Activated CD4-positive, alpha-beta memory T cell treated with anti-CD3 and anti-CD28 coated beads for 36 hours (primary cell): Measurements from ENCODE around the gene CLCN6. TPM values are rescaled to one million over a fixed set of nuclear protein-coding genes. Genes with fewer than 3 reads are reported as not detected.

Experiments used
- CTCF ChIA-PET: fragments of 350-600 bp; sonication (Branson Sonifier 250); formaldehyde crosslinking; loops from one replicate; lab custom pipeline; 2021; ENCODE audit warnings: antibody characterized with exemption, inconsistent platforms; lab: Charles Lee
- POLR2A ChIA-PET: fragments of 350-600 bp; sonication (Branson Sonifier 250); formaldehyde crosslinking; loops from one replicate; lab custom pipeline; 2021; ENCODE audit warnings: antibody characterized with exemption; lab: Charles Lee
- DNase-seq: peaks from one replicate; pipeline ENCODE4 v3.0.0-alpha.2; 2020
- H3K27ac Mint-ChIP-seq: one replicate; pipeline ENCODE4 v1.8.0; 2021; ENCODE audit warnings: mixed read lengths
- H3K27me3 Mint-ChIP-seq: one replicate; pipeline ENCODE4 v1.8.0; 2021; ENCODE audit warnings: mixed read lengths
- H3K36me3 Mint-ChIP-seq: one replicate; pipeline ENCODE4 v1.8.0; 2021; ENCODE audit warnings: mixed read lengths
- H3K4me1 Mint-ChIP-seq: one replicate; pipeline ENCODE4 v1.8.0; 2021; ENCODE audit warnings: low read depth, mixed read lengths
- H3K4me3 Mint-ChIP-seq: one replicate; pipeline ENCODE4 v1.8.0; 2021; ENCODE audit warnings: mild to moderate bottlenecking, mixed read lengths
- H3K9me3 Mint-ChIP-seq: one replicate; pipeline ENCODE4 v1.8.0; 2021; ENCODE audit warnings: mixed read lengths
- intact Hi-C: fragments of 100-400 bp; cut with micrococcal nuclease; formaldehyde crosslinking; loops from one replicate; pipeline ENCODE4 v1.15.1; 2023
- total RNA-seq, 2 experiments: library from RNA; stranded (reverse); gene quantifications; one replicate each; pipeline ENCODE4 v1.2.3, GENCODE V29; 2021

Gene CLCN6
- total RNA-seq, 2 experiments from 2014 or later, result 11.3 to 11.6 TPM

GRCh38 chr1:11856698-11857097 lies 50.7 kb downstream of the CLCN6 start:
- Mint-ChIP-seq H3K4me3 (no peak overlapping the region), H3K36me3 (no peaks in the 10 kb centered on the region), H3K27me3 (peaks cover 54% of the 10 kb centered on the region), H3K9me3 (no peaks in the 10 kb centered on the region), H3K27ac (no peak overlapping the region), H3K4me1 (no peaks in the 10 kb centered on the region)
- ChIA-PET CTCF (no interaction called here), POLR2A (no interaction called here)
- no peak for DNase-seq
- intact Hi-C loops, result no loop called here

DNA sequence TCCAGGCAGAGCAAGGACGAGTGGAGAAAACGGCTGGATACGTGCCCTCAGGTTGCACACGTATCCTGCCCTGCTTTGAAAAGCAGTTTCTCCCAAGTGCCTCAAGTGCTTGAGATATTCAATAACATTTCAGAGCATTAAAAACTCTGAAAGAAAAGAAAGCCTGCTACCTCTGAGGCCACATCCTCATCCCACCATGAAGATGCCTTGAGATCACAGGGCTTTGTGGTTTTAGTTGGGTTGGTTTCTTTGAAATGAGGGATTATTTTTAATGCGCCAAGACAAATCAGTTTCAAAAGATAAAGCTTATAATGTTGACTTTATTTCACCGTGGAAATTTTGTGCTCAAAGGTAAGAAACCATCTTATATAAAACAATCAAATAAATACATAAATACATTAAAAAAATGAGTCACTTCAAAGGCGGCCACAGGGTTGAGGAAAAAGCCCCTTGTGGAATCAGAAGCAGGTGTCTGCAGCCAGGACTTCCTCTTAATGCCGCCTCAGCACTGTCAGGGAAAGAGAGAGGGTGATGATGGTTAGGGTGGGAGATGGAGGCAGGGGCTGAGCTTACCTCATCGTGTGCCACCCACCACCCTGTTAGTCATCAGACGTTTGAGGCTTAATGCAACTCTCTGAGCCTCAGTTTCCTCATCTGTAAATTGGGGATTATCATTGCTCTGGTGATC lies 51.3 kb downstream of the CLCN6 start:
- Mint-ChIP-seq H3K4me3 (no peak overlapping the region), H3K36me3 (no peaks in the 10 kb centered on the region), H3K4me1 (no peaks in the 10 kb centered on the region), H3K27me3 (peaks cover 59% of the 10 kb centered on the region), H3K9me3 (no peaks in the 10 kb centered on the region), H3K27ac (no peak overlapping the region)
- ChIA-PET POLR2A (no interaction called here), CTCF (interaction anchor here (0.6 kb wide), 1 partner anchor 762 kb away, joined by 3 read pairs; no protein-coding TSS in a partner anchor)
- intact Hi-C loops, result no loop called here
- no peak for DNase-seq

GRCh38 chr1:11858158-11858557 lies 52.2 kb downstream of the CLCN6 start:
- POLR2A ChIA-PET, result no interaction called here
- DNase-seq, result no peak
- intact Hi-C loops, result no loop called here
- H3K4me1 Mint-ChIP-seq, result no peaks in the 10 kb centered on the region
- H3K27me3 Mint-ChIP-seq, result peaks cover 59% of the 10 kb centered on the region
- H3K9me3 Mint-ChIP-seq, result no peaks in the 10 kb centered on the region
- H3K4me3 Mint-ChIP-seq, result no peak overlapping the region
- no peaks in the 10 kb centered on the region for H3K36me3 Mint-ChIP-seq
- CTCF ChIA-PET, result no interaction called here
- no peak overlapping the region for H3K27ac Mint-ChIP-seq

GRCh38 chr1:11858613-11858967 lies 52.6 kb downstream of the CLCN6 start, which contains the start of gene NPPB:
Gene NPPB (minus strand): TSS chr1:11858945. CDS start chr1:11858833, 112 bp downstream.
- Mint-ChIP-seq H3K9me3 (no peaks in the 10 kb centered on the region), H3K4me1 (no peaks in the 10 kb centered on the region), H3K4me3 (no peak within 1 kb of the TSS), H3K36me3 (no peaks in the 10 kb centered on the region), H3K27me3 (peaks cover 56% of the 10 kb centered on the region), H3K27ac (no peak within 1 kb of the TSS)
- CTCF ChIA-PET, result no interaction called here
- intact Hi-C loops, result no loop called here
- DNase-seq, result no peak
- POLR2A ChIA-PET, result no interaction called here

DNA sequence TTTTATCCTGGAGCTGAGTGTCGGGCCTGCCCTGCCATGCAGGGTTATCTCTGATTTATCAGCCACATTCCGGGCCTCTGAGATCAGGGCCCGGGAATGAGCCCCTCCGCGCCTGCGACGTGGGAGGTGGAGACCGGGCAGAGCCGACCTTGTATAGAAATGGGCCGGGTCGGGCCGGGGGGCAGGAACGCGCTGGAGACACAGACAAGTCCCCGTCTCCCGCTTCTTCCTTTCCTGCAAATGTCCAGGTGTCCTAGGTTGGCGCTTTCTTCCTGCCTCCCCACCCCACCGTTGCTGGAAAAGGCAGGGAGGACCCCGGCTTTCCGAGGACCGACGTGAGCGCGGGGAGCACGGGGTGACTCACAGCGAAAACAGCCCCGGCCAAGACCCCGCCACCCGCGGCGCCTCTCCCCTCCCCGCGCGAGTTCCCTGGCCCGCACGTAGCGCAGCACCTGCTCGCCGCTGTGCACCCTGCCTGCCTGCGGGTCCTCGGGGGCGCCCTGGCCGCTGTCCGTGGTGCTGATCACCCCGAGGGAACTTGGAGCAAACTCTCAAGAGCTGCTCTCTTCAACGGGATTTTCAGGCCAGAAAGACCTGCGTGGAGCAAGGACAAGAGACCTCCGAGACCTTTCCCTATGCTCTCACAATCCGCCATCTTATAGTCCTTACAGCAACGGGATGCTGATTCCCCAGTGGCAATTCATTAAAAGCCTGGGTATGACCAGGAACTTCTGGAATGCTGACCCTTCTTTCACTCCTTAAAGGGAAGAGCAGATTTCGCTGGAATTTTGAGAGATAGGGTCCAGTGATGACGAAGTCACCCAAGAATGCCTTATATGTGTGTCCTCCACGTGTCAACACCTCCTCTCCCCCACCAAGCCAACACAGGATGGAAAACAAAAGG lies 53.2 kb downstream of the CLCN6 start:
- Mint-ChIP-seq H3K27me3 (peaks cover 55% of the 10 kb centered on the region), H3K4me3 (no peak overlapping the region), H3K36me3 (no peaks in the 10 kb centered on the region), H3K9me3 (no peaks in the 10 kb centered on the region), H3K27ac (no peak overlapping the region), H3K4me1 (no peaks in the 10 kb centered on the region)
- intact Hi-C loops, result no loop called here
- ChIA-PET POLR2A (interaction anchor here (0.6 kb wide), 1 partner anchor 37 kb away, joined by 4 read pairs; no protein-coding TSS in a partner anchor), CTCF (interaction anchor here (1.5 kb wide), 1 partner anchor 21 kb away, joined by 3 read pairs; no protein-coding TSS in a partner anchor)
- peak; percentile 73 for DNase-seq

- ChIA-PET POLR2A (interaction anchor here (0.6 kb wide), 1 partner anchor 36 kb away, joined by 4 read pairs; no protein-coding TSS in a partner anchor), CTCF (interaction anchor here (1.5 kb wide), 1 partner anchor 22 kb away, joined by 3 read pairs; no protein-coding TSS in a partner anchor)
- Mint-ChIP-seq H3K27ac (no peak overlapping the region), H3K36me3 (no peaks in the 10 kb centered on the region), H3K9me3 (no peaks in the 10 kb centered on the region), H3K27me3 (peaks cover 51% of the 10 kb centered on the region), H3K4me3 (no peak overlapping the region), H3K4me1 (no peaks in the 10 kb centered on the region)
- DNase-seq, result no peak
- intact Hi-C loops, result no loop called here
Observed at GRCh38 chr1:11860083-11860482, 54.1 kb downstream of the CLCN6 start.

GRCh38 chr1:11860587-11860986 lies 54.6 kb downstream of the CLCN6 start:
- Mint-ChIP-seq H3K4me3 (no peak overlapping the region), H3K9me3 (no peaks in the 10 kb centered on the region), H3K4me1 (no peaks in the 10 kb centered on the region), H3K27me3 (peaks cover 54% of the 10 kb centered on the region), H3K27ac (no peak overlapping the region), H3K36me3 (no peaks in the 10 kb centered on the region)
- DNase-seq, result no peak
- intact Hi-C loops, result no loop called here
- POLR2A ChIA-PET, result no interaction called here
- CTCF ChIA-PET, result interaction anchor here (0.6 to 1.5 kb wide), 3 partner anchors 10 to 74 kb away, joined by 3 to 4 read pairs (median 3); no protein-coding TSS in a partner anchor

DNA sequence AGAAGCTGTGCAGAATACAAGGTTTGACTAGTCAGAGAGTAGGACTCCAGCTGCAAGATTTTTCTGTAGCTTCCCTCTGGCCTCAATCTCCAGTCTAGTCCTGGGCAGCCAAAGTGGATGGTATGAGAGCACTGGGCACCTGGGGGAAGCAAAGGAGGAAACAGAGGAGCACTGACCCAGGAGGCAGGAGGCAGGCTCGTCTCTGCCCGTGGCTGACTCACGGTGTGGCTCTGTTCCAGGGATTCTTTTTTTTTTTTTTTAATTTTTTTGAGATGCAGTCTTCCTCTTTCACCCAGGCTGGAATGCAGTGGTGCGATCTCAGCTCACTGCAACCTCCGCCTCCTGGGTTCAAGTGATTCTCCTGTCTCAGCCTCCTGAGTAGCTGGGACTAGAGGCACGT lies 56.9 kb downstream of the CLCN6 start:
- CTCF ChIA-PET, result no interaction called here
- Mint-ChIP-seq H3K27me3 (peaks cover 41% of the 10 kb centered on the region), H3K9me3 (no peaks in the 10 kb centered on the region), H3K27ac (no peak overlapping the region), H3K36me3 (no peaks in the 10 kb centered on the region), H3K4me1 (no peaks in the 10 kb centered on the region), H3K4me3 (no peak overlapping the region)
- DNase-seq, result no peak
- intact Hi-C loops, result no loop called here
- POLR2A ChIA-PET, result no interaction called here

DNA sequence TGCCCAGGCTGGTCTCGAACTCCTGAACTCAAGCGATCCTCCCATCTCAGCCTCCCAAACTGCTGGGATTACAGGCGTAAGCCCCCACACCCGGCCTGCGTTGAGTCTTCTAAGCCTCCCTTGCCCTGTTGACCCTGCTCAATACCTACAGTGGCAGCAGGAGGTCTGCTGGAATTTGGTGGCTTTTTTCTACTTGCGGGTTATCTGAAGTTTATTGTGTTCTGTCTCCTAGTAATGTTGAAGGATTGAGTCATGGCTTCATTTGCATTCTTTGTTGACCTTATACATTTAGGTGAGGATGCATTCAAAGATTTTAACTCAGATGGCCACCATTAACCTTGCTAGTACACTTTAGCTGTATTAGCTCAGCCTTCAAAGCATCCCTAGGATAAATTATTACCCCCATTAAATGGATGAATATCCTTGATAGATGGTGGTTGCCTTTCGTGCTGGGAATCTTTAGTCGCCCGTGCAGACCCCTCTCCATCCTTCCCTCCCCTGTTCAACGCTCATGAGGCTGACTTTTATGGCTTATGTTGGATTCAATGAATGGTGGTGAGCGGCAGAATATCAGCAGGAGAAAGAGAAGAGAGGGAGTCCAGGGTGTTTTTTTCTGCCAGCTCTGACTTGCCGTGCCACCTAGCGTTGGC lies 62.5 kb downstream of the CLCN6 start:
- no peaks in the 10 kb centered on the region for H3K4me1 Mint-ChIP-seq
- H3K27me3 Mint-ChIP-seq, result peaks cover 6% of the 10 kb centered on the region
- intact Hi-C loops, result no loop called here
- ChIA-PET POLR2A (interaction anchor here (0.5 to 0.8 kb wide), 2 partner anchors 13 to 40 kb away, joined by 3 to 4 read pairs; no protein-coding TSS in a partner anchor), CTCF (no interaction called here)
- H3K4me3 Mint-ChIP-seq, result no peak overlapping the region
- no peaks in the 10 kb centered on the region for H3K9me3 Mint-ChIP-seq
- DNase-seq, result no peak
- no peak overlapping the region for H3K27ac Mint-ChIP-seq
- no peaks in the 10 kb centered on the region for H3K36me3 Mint-ChIP-seq

- H3K4me3 Mint-ChIP-seq, result no peak overlapping the region
- ChIA-PET POLR2A (interaction anchor here (0.5 kb wide), 1 partner anchor 14 kb away, joined by 4 read pairs; no protein-coding TSS in a partner anchor), CTCF (no interaction called here)
- H3K4me1 Mint-ChIP-seq, result no peaks in the 10 kb centered on the region
- intact Hi-C loops, result no loop called here
- peaks cover 6% of the 10 kb centered on the region for H3K27me3 Mint-ChIP-seq
- no peak for DNase-seq
- H3K9me3 Mint-ChIP-seq, result no peaks in the 10 kb centered on the region
- H3K27ac Mint-ChIP-seq, result no peak overlapping the region
- no peaks in the 10 kb centered on the region for H3K36me3 Mint-ChIP-seq
Observed at GRCh38 chr1:11869104-11869503, 63.1 kb downstream of the CLCN6 start.

DNA sequence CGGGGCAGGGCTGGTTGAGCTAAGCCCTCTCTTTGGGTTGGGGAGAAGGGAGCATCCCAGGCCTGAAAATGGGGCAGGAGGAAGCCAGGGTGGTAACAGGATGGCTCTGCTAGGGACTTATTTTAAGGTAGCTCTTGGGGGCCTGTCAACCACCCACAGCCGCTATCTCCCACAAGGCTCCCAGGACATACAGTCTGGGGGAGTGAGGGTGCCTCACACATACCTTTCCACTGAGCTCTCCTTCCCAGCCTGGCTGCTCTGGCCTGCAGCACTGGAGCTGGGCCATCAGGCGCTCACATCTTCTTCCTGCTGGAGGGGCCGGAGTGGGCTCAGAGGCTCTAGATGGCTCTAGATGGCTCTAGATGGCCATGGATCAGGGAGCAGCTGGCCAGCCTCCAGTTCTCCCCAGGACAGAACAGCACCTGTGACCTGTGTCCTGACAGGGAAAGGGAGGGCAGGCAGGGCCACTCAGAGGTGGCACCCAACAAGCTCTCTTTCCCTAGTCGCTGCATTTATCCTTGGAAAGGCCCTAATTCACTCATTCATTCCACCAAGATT lies 63.7 kb downstream of the CLCN6 start:
- ChIA-PET POLR2A (no interaction called here), CTCF (interaction anchor here (1.6 kb wide), 1 partner anchor 23 kb away, joined by 4 read pairs; no protein-coding TSS in a partner anchor)
- Mint-ChIP-seq H3K9me3 (no peaks in the 10 kb centered on the region), H3K36me3 (no peaks in the 10 kb centered on the region), H3K4me3 (no peak overlapping the region), H3K27ac (no peak overlapping the region), H3K27me3 (peaks cover 8% of the 10 kb centered on the region), H3K4me1 (no peaks in the 10 kb centered on the region)
- no peak for DNase-seq
- intact Hi-C loops, result no loop called here
